Cardiac fibroblast (primary cell): Measurements from ENCODE around the gene RLN3.

Experiments used
- DNase-seq, 2 donors: peaks; one replicate each; pipeline versions ENCODE4 v3.0.0 to v3.0.0-alpha.2; 2010; ENCODE audit warnings: low read depth in 2 of 2
- H3K4me3 ChIP-seq, 2 donors: replicated peaks in 1 of 2; 1 replicate in 1 of 2; 2 replicates in 1 of 2; pipeline ENCODE4 v1.5.1; 2011; ENCODE audit warnings: low read depth in 2 of 2, low read length in 2 of 2, mild to moderate bottlenecking in 2 of 2, moderate library complexity in 1 of 2
- TF ChIP-seq, protein P1 (sequence below): IDR thresholded peaks from one replicate; pipeline ENCODE4 v1.5.1; 2011; ENCODE audit warnings: low read depth, mild to moderate bottlenecking, low read length, inconsistent platforms

The RLN3 gene

DNA sequence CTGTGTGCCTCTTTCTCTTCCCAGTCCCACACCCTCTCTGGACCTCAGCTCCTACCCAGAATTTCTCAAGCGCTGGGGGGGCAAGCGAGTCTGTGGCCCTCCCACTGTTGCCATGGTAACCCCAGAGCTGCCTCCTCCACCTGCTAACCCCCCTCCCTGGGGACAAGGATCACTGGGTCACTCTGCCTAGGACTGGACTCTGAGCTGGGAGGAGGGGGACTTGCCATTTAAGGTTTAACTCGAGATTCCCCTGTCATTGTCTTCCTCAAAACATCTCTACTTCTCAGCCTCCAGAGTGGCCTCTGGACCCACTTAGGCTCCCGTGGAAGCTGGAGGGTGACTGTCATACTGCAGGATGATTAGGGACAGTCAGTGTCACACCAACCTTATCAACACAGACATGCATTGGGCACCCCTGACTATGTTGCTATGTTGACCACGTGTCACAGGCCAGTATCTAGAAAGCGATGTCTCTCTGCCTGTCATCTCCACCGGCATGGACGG is 31.8 kb downstream of the RLN3 start:
- TF ChIP-seq, protein P1, sequence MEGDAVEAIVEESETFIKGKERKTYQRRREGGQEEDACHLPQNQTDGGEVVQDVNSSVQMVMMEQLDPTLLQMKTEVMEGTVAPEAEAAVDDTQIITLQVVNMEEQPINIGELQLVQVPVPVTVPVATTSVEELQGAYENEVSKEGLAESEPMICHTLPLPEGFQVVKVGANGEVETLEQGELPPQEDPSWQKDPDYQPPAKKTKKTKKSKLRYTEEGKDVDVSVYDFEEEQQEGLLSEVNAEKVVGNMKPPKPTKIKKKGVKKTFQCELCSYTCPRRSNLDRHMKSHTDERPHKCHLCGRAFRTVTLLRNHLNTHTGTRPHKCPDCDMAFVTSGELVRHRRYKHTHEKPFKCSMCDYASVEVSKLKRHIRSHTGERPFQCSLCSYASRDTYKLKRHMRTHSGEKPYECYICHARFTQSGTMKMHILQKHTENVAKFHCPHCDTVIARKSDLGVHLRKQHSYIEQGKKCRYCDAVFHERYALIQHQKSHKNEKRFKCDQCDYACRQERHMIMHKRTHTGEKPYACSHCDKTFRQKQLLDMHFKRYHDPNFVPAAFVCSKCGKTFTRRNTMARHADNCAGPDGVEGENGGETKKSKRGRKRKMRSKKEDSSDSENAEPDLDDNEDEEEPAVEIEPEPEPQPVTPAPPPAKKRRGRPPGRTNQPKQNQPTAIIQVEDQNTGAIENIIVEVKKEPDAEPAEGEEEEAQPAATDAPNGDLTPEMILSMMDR = no peak

DNA sequence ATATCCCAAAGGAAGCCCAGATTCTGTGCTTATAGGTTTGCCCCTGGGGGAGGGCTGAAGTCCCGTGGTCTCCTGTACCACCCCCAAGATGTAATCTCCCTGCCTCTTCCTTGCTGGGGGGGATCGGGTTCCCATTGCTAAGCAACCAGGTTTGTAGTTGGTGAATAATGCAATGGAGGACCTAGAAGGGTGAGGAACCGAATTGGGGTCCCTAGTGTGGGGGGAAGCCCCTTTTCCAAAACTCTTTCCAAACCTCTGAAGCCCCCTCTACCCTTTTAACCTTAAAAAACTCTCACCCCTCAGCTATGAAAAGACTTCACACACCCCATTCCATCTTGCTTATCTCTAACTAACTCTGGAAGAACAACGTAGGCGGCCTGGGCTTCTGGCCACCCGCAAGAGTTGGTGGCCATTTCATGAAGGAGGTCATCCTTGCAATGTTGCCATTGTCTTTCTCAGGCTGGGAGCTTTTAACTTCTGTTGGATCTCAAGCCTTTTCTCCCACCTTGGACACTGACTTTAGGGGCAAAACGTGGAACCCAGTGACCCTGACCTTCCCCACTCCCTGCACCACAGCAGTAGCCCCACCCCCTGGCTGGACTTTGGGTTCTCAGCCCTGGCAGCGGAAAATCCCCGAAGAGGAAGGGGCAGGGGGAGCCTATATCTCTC is 33.3 kb downstream of the RLN3 start:
- DNase-seq = peak in 1 of 2 donors; percentile 41
- H3K4me3 ChIP-seq = no peak overlapping the region
- TF ChIP-seq, protein P1 = no peak

More for the DNA sequence above, 31.8 kb downstream of the RLN3 start:
- no peak overlapping the region for H3K4me3 ChIP-seq
- DNase-seq = no peak

DNA sequence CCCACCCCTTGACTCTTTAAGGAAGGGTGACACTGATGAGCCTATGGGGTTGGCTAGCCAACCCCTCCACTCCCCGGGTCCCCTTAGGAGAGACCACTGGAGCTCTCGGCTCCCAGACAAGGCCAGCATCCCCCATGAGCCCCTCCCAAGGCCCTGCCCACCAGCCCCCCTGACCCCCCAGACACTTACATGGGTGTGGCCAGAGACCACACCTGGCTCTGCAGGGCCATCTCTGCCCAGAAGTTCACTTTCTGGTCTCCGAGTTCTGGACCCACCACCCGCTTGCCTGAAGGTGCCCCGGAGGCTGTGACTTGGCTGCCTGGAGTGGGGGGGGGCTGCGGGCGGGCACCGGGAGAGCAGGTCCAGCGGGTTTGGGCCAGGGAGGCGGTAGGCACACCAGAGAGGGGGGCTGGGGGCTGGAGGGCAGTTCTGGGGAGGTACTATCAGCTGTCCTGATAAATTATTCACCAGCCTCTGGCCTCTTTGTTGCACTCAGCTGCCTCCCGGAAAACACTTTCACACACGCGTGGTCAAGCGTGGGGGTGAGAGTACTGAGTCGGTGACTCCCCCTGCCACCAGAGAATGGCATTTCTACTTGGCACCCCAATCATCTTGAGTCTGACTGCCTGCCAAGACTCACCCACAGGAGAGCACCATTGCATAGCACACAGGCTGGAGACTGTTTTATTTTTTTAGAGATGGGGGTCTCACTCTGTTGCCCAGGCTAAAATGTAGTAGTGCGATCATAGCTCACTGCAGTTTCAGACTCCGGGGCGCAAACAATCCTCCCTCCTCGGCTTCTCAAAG is 34.0 kb downstream of the RLN3 start, which contains the start of gene PALM3:
TSS of gene PALM3 (minus strand) at position 326 of the 807 bp plus-strand sequence. CDS start at position 230, 96 bp downstream.
- TF ChIP-seq, protein P1 = no peak
- DNase-seq = no peak
- no peak within 1 kb of the TSS for H3K4me3 ChIP-seq

DNA sequence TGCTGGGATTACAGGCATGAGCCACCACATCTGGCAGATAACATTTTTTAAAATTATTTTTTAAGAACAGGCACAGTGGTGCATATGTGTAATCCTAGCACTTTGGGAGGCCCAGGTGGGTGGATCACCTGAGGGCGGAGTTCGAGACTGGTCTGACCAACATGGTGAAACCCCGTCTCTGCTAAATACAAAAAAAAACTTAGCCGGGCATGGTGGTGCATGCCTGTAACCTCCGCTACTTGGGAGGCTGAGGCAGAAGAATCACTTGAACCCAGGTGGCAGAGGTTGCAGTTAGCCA is 34.6 kb downstream of the RLN3 start:
- TF ChIP-seq, protein P1 = no peak
- no peak overlapping the region for H3K4me3 ChIP-seq
- DNase-seq = no peak

DNA sequence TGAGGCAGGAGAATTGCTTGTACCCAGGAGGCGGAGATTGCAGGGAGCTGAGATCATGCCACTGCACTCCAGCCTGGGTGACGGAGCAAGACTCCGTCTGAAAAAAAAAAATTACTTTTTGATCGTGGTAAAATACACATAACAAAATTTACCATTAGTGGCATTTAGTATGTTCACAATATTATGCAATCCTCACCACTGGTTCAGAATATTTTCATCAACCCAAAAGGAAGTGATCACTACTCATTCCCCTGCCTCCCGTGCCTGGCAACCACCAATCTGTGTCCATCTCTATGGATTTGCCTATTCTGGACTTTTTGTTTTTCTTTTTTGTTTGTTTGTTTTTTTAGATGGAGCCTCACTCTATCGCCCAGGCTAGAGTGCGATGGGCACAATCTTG is 35.2 kb downstream of the RLN3 start:
- no peak for DNase-seq
- TF ChIP-seq, protein P1 = no peak
- H3K4me3 ChIP-seq = no peak overlapping the region

DNA sequence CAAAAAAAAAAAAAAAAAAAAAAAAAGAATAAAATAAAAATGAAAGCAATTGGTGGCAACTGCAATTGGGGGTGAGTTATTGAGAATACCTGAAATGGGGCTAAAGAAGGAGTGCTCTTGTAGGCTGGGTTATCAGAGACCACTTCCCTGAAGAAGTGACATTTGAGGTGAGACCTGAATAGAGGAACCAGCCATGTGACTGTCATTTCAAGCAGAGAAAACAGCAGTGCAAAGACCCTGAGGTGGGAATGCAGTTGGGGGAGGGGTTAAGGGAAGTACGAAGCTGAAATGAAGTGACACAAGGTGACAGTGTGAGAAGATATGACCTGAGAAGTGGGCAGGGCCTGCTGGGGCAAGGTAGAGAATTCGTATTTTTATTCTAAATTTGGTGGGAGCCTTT is 38.2 kb downstream of the RLN3 start:
- TF ChIP-seq, protein P1 = no peak
- H3K4me3 ChIP-seq = no peak overlapping the region
- no peak for DNase-seq
